HG02970 (cell line): ENCODE results near the gene DDX56.
"Not testable (repeated sequence)": the region's sequence is repeated elsewhere in the genome, so short reads cannot be mapped to it uniquely, and the experiment has no call there.

ENCODE experiments used
- ATAC-seq: cut with Tn5 transposase; IDR thresholded peaks from one replicate; pipeline ENCODE4 v1.9.1; 2021; ENCODE audit warnings: mild to moderate bottlenecking, moderate library complexity, moderate number of reproducible peaks; ENCODE audit not compliant: unreplicated experiment, low FRiP score

Gene DDX56

DNA sequence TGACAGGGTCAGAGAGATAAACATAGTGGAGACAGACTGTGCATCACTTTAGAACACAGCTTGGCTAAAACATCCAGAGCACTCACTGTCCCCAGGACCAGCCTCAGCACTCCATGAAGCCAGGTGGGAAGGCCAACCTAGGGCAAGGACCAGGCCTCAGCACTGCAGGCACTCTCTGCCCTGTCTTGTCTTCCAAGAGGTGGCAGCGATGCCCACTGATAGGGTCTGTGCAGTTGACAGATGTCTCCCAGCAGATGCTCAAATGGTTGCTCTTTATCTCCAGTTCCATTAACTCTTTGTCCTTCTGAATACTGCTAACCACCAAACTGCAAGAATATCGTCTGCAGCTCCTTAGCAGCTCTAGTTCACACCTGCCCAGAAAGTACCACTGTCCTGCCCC lies 9.1 kb downstream of the DDX56 start:
- ATAC-seq = no peak

DNA sequence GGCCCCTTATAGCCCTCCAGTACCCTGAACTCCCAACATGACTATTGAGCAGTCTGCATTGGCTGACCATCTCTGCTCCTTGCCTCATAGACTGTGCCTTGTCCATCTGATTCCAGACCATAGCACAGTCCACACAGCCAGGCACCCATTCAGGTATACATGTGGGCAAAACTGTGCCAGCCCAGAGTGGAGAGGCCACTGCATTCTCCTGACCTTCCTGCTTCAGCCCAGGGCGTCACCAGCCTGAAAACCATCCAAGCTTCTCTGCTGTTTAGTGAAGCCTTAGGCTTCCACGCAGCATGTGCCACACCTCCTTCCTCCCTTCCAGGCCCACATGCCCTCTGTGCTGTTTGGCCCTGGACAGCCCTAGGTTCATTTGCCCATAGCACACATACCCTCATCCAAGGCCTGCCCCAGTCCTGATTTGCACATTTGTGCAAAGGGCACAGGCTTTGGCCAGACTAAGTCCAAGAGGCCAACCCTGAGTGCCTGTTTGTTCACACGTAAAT lies 10.5 kb downstream of the DDX56 start:
- ATAC-seq = no peak

DNA sequence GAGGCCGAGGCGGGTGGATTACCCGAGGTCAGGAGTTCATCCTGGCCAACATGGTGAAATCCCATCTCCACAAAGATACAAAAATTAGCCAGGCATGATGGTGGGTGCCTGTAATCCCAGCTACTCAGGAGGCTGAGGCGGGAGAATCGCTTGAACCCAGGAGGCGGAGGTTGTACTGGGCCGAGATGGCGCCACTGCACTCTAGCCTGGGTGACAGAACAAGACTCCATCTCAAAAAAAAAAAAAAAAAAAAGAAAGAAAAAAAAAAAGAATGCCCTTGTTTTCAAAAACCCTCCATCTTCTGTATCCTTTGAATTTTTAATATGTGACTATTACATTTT lies 11.1 kb downstream of the DDX56 start:
- ATAC-seq = not testable (repeated sequence)

DNA sequence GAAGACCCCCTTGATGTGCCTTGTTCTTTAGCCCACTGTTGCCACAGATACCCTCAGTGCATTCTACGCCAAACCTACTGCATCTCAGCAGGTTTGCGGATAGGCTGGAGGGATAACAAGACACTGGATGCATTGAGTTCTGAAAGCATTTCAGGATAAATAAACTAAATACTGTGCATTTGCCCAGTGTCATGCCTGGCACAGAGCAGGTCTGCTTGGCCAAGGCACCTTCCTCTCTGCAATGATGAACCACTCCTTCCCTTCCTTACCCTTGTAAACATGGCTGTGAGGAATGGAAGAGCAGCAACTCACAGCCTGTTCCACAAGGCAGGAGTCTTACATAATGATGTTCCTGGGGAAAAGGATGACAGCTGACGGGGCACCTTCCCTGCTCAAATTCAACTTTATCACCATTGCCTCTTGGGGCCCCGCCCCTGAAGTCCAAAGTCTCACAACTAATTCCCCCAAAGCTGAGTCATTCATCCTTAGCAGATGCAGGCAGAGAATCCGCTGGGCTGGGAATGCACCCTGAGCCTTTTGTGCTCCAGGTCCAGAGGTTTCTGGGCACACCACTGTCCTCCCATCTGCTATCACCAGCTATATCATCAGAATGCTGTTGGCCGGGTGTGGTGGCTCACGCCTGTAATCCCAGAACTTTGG lies 11.6 kb downstream of the DDX56 start:
- ATAC-seq = no peak

DNA sequence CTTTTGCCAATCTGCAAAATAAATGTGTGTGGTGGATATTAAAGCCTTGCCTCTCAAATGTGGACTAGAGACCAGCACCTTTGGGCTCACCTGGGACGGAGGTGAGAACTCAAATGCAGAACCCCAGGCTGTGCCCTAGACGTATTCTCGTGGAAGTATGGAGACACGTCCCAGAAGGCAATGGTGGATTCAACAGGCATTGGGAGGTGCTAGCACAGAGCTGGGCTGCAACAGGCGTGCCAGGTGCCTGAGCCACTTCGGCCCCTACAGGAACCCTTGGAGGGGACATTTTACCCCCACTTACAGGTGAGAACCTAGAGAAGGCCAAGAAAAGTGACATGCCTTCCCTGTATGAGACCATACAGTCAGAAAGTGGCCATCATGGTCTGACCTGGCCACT lies 12.2 kb downstream of the DDX56 start:
- ATAC-seq = no peak

DNA sequence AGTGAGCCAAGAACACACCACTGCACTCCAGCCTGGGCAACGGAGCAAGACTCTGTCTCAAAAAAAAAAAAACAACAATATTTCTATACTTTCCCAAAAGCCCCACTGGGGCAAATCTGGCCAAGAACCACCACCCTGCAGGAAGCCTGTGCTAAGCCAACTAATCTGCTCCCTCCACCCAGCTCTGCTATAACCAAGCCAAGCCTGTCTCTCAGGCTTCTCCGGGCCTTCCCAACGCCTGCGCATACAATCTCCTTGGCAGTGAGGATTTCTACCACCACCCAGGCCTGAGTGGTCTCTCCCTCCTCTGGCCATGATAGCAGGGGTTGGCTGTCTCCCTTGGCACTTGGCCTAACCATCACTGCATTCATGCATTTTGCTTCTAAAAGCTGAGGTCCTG lies 14.2 kb downstream of the DDX56 start:
- ATAC-seq = no peak

DNA sequence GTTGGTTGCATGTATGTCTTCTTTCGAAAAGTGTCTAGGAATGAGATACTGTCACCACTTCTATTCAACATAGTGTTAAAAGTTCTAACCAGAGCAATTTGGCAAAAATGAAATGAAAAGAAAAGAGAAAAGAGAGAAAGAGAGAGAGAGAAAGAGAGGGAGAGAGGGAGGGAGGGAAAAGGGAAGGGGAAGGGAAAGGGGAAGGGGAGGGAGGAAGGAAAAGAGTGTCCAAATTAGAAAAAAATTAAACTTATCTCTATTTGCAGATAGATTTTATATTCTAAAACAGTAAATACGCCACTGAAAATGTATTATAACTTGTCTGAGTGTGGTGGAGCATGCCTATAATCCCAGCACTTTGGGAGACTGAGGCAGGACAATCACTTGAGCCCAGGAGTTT lies 16.2 kb downstream of the DDX56 start:
- no peak for ATAC-seq

DNA sequence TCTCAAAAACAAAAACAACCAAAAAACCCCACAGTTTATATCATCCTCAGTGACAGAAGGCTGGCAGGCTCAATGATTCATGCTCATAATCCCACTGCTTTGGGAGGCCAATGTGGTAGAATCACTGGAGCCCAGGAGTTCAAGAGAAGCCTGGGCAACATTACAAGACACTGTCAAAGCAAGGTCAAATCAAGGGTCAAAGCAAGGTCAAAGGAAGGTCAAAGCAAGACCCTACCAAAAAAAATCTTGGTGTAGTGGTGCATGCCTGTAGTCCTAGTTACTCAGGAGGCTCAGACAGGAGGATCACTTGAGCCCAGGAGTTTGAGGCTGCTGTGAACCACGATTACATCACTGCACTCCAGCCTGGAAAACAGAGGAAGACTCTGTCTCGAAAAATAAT lies 18.4 kb downstream of the DDX56 start:
- no peak for ATAC-seq

DNA sequence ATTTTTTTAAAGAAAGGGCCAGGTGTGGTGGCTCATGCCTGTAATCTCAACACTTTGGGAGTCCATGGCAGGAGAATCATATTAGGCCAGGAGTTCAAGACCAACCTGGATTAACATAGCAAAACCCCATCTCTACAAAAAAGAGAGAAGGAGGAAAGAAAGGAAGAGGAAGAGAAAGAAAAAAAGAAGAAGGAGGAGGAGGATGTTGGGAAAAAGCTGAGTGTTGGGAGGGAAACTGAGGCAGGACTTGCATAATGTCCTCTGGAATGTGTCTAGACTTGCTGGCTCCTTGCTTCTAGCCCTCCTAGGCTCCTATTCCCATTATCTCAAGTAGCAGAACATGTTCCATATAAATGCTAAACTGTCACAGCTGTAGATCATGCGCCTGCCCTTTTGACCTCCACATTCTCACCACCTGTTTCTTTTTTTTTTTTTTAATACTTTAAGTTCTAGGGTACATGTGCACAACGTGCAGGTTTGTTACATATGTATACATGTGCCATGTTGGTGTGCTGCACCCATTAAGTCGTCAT lies 21.2 kb downstream of the DDX56 start:
- not testable (repeated sequence) for ATAC-seq

DNA sequence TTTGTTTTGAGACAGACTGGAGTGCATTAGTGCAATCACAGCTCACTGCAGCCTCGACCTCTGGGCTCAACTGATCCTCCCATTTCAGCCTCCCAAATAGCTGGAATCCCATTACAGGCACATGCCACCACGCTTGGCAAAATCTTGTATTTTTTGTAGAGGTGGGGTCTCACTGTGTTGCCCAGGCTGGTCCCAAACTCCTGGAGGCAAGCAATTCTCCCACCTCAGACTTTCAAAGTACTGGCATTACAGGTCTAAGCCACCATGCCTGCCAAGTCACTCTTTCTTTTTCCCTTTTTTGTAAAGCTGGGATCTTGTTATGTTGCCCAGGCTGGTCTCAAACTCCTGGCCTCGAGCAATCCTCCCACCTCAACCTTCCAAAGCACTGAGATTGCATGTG lies 24.3 kb downstream of the DDX56 start:
- no peak for ATAC-seq

DNA sequence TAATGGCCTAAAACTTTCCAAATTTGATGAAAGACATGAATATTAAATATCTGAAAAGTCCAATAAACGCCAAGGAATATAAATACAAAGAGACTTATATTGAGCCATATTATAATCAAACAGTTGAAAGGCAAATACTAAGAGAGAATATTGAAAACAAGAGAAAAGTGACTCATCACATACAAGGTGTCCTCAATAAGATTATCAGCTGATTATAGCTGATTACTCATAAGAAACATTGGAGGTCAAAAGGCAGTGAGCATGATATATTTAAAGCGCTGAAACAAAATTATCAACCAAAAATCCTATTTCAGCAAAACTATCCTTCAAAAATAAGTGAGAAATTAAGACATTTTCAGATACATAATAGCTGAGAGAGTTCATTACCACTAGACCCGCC lies 24.8 kb downstream of the DDX56 start:
- no peak for ATAC-seq

DNA sequence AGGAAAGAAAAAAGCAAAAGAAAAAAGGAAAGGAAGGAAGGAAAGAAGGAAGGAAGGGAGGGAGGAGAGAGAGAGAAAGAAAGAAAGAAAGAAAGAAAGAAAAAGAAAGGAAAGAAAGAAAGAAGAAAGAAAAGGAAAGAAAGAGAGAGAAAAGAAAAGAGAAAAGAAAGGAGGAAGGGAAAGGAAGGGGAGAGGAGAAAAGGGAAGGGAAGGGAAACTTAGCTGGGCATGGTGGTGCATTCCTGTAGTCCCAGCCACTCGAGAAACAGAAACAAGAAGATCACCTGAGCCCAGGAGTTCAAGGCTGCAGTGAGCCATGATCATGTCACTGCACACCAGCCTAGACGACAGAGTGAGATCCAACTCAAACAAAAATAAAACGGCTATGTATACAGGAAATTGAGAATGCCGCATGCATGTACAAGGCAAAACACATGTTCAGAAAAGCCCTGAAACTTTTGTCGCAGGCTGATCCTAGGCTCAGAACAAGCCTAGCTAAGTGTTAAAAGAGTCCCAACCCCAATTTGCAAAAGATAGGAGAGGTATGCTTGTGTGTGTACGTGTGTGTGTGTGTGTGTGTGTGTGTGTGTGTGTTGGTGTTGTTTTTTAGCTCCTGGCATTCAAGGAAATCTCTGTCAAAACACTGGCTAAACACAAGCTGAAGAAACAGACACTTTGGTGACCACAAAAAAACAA lies 26.0 kb downstream of the DDX56 start:
- no peak for ATAC-seq

DNA sequence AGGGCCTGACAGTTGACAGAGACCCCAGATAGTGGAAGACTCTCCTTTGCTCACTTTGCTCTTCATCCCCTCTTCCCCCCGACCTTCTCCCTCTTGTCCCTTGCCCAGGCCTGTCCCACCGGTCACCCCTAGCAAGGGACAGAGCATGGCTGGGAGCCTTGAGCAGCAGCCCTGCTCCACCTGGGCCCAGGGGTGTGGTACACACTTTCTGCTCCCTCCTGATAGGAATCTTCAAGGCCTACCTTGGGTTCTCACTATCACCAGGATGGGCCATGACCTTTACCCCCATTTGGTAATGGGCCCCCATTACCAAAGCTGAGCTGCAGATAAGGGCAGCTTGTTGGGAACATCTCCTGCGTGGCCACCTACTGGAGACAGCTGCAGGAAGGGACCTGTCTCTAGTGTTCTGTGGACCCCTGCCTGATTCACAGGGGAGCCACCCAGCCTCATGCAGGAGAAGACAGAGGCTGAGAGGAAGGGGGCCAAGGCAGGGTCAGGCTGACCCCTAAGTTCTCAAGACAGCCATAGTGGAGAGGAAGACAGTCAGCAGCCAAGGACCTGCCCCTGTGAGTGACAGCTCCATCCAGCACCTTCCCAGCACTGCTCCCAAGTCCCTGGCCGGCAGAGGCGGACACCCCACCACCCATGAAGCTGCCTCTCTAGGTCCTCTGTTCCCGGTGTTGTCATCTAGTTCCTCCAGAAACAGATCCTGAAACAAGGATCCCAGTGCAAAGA lies 31.7 kb downstream of the DDX56 start:
- no peak for ATAC-seq

DNA sequence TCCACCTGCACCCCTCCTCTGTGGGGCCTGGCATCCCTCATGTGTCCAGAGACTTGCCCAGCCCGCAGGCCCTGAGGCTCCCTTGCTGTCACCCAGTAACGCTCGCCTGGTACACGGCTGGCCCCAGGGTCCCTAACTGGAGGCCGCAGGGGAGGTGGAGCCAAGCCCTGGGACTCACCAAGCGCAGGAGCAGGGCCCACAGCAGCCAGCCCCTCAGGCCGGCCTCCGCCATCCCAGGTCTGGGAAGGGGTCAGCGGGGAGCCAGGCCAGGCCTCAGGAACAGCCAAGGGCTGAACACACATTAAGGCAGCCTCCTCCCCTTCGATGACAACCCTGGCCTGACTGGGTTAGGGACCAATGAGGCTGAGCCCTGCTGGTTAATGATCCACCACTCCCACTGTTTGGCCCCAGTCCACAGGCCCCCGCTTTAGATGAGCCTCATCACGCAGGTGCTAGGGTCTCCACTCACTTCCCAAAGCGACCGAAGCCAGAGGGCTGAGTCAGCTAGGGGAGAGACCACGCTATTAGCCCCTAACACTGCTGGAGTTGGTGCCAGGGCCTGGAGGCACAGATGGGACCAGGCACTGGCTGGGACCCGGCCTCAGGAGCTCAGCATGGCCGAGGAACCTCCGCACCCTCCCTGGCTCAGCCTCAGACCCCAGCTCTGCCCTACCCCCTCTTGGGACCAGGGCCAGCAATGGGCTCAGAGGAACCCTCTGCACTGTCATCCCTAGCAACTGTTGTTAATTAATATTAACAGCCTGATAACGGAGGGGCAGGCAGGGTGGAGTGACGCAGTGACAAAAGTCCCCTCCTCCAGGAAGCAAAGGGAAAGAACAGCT lies 32.5 kb downstream of the DDX56 start, which contains the start of gene NPC1L1:
NPC1L1 (minus strand) TSS at position 303 of the 842 bp plus-strand sequence; CDS start at position 232, 71 bp downstream.
- no peak for ATAC-seq

DNA sequence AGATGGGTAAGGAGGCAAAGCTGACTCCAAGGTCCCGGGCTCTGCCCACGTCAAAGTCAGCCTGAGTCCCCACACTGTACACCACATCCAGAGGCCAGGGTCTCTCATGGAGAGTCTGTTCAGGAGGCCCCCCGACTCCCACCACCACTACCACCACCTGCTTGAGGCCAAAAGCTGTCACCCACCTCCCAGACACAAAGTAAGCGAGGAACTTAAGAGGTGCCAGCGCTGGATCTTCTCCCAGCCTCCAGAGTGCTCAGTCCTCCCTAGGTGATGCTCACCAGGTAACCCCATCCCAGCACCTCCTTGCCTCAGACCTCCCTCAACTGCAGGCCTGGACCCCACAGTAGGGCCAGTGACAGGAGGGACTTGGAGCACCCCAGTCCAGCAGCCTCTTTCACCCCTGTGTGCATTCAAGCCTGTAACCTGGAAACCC lies 33.1 kb downstream of the DDX56 start:
- no peak for ATAC-seq

DNA sequence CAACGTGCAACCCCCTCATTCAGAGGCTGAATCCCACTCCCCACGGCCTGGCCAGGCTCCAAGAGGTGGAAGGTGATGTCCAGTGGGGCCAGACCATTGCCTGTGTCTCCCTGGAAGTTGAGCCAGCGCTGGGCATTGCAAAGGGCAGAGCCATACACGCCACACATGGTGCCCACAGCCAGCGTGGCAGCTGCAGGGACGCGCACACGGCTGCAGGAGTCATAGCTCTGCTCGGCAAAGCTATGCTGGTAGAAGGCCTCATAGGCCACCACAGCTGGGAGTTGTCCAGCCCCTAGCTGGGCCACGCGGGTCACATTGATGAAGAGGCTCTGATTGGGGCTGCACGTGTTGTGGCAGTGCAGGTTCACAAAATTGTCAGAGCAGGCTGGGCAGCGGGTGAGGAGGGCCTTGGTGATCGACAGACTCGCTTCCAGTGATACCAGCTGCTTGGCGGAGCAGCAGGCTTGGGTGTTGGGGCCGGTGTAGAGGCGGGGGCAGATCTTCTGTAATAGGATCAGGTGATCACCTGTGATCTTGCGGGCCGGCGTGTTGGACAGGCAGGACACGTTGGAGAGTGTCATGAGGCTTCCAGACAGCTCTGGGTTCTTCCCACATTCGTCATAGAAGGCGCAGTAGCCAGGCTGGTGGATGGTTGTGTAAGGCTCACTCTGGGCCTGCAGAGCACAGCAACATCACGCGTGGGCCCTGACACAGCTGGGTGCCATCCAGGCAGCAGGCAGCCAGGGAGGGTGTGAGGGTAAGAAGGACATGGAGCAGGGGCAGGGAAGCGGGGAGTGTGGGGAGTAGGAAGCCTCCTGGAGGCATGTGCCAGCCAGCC lies 33.8 kb downstream of the DDX56 start:
- ATAC-seq = no peak

DNA sequence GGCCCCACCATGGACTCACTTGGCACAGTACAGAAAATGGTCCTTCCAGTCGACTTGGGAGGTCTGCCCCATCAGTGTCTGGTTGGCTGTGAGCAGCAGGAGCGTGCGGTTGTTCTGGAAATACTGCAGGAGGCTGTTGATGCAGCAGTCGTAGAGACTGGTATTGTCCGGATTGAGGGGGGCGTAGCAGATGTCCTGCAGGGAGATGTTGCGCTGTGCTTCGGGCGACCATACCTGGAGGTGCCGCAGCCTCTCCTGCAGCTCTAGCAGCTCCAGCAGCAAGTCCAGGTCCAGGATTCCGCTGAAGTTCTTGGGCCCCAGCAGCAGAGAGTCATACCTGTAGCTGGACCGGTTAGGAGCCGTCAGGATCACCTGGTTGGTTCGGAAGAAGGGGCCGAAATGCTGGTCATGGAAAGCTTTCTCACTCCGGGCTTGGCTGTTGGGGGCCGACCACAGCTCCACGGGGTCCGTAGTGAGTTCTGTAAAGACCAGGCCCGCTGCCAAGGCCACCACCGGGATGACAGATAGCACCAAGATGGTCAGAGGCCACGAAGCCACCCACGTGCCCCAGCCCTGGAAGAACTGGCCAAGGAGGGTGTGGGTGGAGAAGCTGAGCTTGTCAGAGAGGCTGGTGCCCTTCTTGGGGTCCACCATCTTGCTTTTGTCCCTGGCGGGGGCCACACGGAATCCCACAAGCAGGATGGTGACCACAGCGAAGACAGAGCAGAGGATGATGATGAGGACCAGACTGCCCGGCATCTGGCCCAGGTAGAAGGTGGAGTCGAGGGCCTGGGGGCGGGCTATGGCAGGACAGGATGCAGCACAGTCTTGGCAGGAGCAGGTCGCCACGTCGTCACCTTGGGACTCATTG lies 34.7 kb downstream of the DDX56 start:
- ATAC-seq = no peak

DNA sequence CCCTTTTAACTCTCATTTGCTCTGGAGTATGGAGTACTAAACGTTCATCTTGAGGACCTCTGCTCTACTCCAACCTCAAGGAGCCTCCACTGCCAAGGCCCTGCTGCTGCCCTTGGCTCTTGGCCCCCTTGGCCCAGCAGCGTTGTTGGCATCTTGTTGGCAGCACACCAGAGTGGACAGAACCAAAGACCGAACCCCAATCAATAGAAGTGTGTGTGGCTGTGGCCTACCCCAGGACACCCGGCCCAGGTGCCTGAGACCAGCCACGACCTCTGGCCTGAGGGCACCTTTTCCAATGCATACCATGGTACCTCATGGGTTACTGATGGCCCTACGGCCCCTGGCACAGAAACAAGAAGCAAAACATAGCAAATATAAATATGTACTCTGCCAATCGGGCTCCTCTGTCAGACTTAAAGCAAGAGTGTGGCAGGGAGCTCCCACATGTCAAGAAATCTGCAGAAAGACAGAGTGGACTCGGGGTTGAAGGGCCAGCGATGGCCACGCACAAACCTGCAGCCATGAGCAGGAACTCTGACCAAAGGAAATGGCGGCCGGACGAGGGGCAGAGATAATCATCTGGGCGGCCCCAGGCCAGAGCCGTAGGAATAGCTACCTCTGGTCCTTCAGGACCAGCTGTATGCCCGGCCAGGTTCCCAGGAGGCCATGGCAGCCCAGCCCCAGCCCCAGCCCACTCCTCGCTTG lies 35.5 kb downstream of the DDX56 start:
- ATAC-seq = no peak
